ENCODE measurements around the gene DYNC2I2. TPM values are rescaled to one million over a fixed set of nuclear protein-coding genes. Genes with fewer than 3 reads are reported as not detected.

DYNC2I2 gene
- total RNA-seq, 1 experiment from 2014 or later: 58.6 TPM

DNA sequence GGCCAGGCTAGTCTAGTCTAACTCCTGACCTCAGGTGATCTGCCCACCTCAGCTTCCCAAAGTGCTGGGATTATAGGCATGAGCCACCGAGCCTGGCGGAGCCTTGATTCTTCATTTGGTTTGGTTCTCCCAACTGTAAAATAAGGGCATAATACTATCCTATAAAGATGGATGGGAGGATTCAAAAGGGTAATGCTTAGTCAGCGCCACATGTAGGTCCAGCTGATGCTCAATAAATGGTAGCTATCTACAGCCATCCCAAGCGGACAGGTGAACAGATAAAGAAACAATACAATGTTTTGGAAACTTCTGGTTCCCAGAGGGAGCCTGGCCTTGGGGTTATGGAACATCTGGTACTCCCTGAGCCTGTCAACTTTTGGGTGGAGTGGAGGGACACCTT is 18.7 kb upstream of the DYNC2I2 start:
- Histone ChIP-seq H3T11ph (ENCODE audit: low read length) (no peak overlapping the region), H2AFZ (ENCODE audit: low read length) (no peak overlapping the region), H3K79me1 (ENCODE audit: insufficient read depth, low read depth, low read length, poor library complexity, severe bottlenecking) (no peaks in the 10 kb centered on the region), H3K79me2 (ENCODE audit: insufficient read depth, low read length) (no peaks in the 10 kb centered on the region), H2BK12ac (ENCODE audit: insufficient read length, low read depth, low read length) (no peak overlapping the region), H2AK5ac (ENCODE audit: insufficient read length, low read length) (no peak overlapping the region), H3K4ac (ENCODE audit: low read depth, low read length) (no peak overlapping the region), H4K91ac (ENCODE audit: insufficient read length, low read depth, low read length) (no peak overlapping the region), H4K8ac (replicated peaks; ENCODE audit: insufficient read length, low read depth, low read length) (no peak overlapping the region), H2BK120ac (ENCODE audit: low read depth, low read length, poor library complexity, severe bottlenecking) (no peak overlapping the region), H4K5ac (ENCODE audit: insufficient read length, low read depth, low read length) (no peak overlapping the region), H2BK20ac (ENCODE audit: low read depth, low read length, poor library complexity, severe bottlenecking) (no peak overlapping the region), H3K18ac (ENCODE audit: insufficient read length, low read depth, low read length) (no peak overlapping the region), H3K56ac (ENCODE audit: insufficient read length, low read depth, low read length) (no peak overlapping the region), H4K20me1 (ENCODE audit: control insufficient read depth, insufficient read depth, insufficient read length) (no peaks in the 10 kb centered on the region), H3K23ac (ENCODE audit: insufficient read length, low read depth, low read length) (no peak overlapping the region), H3K27ac (ENCODE audit: insufficient read length, low read depth, low read length) (no peak overlapping the region), H3K14ac (ENCODE audit: insufficient read depth, low read length) (no peak overlapping the region), H2BK15ac (ENCODE audit: low read depth, low read length) (no peak overlapping the region), H3K4me2 (ENCODE audit: insufficient read depth, insufficient read length, low read length) (no peak overlapping the region), H3K9me3 (ENCODE audit: control insufficient read depth, low read depth, low read length) (no peaks in the 10 kb centered on the region), H3K27me3 (ENCODE audit: insufficient read depth, low read length) (no peaks in the 10 kb centered on the region), H3K9ac (ENCODE audit: extremely low read depth, insufficient read length, low read length) (no peak overlapping the region), H3K23me2 (ENCODE audit: insufficient read length, low read depth, low read length, poor library complexity, severe bottlenecking) (no peaks in the 10 kb centered on the region), H3K4me1 (ENCODE audit: insufficient read depth, low read length) (no peaks in the 10 kb centered on the region), H2BK5ac (ENCODE audit: insufficient read length, low read length) (no peak overlapping the region)
- Mint-ChIP-seq H3K27me3 (ENCODE audit: low read depth) (no peaks in the 10 kb centered on the region), H3K4me3 (no peak overlapping the region), H3K4me1 (0 out of 4 replicates have a peak, but pooled peaks cover 0 to 3% of the 10 kb centered on the region in 2 experiments), H3K9me3 (no peaks in the 10 kb centered on the region), H3K27ac (no peak overlapping the region), H3K36me3 (ENCODE audit: insufficient read depth in 1 of 3, low read depth in 3 of 3) (no peaks in the 10 kb centered on the region)
- no peak for TF ChIP-seq CTCF (conservative IDR thresholded peaks at IDR 0.05)
- no peak for DNase-seq
- WGBS (ENCODE audit: extremely low coverage, insufficient read length, low lambda C conversion rate): no CpG with 5 or more reads among the region's 4 CpGs
